GM13977 (cell line): ENCODE measurements around the gene KCNK17.

Source experiments
- DNase-seq: peaks from one replicate; pipeline ENCODE4 v3.0.0; 2012; ENCODE audit warnings: low spot score
- in situ Hi-C: fragments of 300-500 bp; cut with MboI; formaldehyde crosslinking; loops from one replicate; pipeline ENCODE4 v1.12.0; 2022; ENCODE audit warnings: low sequenced_read_pairs, low pct_unique_long_range_greater_than_20kb, mixed read lengths, inconsistent platforms; ENCODE audit not compliant: unreplicated experiment
- TF ChIP-seq, protein P1 (sequence below): IDR thresholded peaks from 2 replicates; pipeline ENCODE4 v1.5.1; 2012; ENCODE audit warnings: mild to moderate bottlenecking, control low read depth; ENCODE audit not compliant: insufficient read depth; ENCODE audit errors: extremely low read depth, missing control alignments

KCNK17 gene

DNA sequence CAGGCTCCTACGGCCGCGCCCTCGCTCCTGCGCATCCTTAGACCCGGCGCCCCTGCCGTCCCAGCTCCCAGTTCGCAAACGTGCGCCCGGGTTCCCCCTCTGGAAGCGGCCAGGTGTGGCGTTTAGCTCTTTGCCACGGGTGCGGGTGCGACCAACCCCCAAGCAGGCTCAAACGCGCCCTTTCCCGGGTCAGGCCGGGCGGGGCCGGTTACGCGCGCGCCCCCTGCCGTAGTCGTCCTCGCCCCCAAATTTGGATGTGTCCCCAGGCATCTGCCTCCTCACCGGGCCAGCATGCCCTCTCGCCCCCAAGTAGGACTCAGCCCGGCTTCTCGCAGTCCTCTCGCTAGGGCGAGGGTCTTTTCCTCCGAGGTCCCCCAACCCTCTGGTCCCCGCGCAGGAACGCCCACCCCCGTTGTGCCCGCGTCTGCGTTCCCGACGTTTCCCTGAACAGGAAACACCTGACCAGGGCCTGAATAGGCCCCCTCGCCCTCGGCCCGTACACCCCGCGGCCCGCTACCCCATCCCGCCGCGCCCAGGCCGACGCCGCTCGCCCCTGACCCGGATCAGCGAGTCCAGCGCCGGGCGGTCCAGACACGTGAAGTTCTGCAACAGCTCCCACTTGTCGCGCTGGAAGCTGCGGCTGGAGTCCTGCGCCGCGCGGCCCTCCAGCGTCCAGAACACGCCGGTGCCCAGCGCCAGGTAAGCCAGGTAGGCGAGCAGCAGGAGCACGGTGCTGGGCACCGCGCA lies 520 bp downstream of the KCNK17 start:
- TF ChIP-seq, protein P1, sequence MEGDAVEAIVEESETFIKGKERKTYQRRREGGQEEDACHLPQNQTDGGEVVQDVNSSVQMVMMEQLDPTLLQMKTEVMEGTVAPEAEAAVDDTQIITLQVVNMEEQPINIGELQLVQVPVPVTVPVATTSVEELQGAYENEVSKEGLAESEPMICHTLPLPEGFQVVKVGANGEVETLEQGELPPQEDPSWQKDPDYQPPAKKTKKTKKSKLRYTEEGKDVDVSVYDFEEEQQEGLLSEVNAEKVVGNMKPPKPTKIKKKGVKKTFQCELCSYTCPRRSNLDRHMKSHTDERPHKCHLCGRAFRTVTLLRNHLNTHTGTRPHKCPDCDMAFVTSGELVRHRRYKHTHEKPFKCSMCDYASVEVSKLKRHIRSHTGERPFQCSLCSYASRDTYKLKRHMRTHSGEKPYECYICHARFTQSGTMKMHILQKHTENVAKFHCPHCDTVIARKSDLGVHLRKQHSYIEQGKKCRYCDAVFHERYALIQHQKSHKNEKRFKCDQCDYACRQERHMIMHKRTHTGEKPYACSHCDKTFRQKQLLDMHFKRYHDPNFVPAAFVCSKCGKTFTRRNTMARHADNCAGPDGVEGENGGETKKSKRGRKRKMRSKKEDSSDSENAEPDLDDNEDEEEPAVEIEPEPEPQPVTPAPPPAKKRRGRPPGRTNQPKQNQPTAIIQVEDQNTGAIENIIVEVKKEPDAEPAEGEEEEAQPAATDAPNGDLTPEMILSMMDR = no peak
- no peak for DNase-seq
- in situ Hi-C loops = loop anchor here (25.0 kb wide), 2 partner anchors 326 to 451 kb away; no protein-coding TSS in a partner anchor

- no peak for DNase-seq
- in situ Hi-C loops = loop anchor here (25.0 kb wide), 2 partner anchors 326 to 451 kb away; no protein-coding TSS in a partner anchor
- TF ChIP-seq, protein P1 = no peak
Measured at GRCh38 chr6:39312912-39313525, 1.2 kb downstream of the KCNK17 start.

GRCh38 chr6:39310542-39310941 lies 3.7 kb downstream of the KCNK17 start:
- in situ Hi-C loops = loop anchor here (25.0 kb wide), 2 partner anchors 323 to 448 kb away; no protein-coding TSS in a partner anchor
- no peak for DNase-seq
- TF ChIP-seq, protein P1 = no peak

GRCh38 chr6:39309942-39310531 lies 4.2 kb downstream of the KCNK17 start:
- in situ Hi-C loops = loop anchor here (25.0 kb wide), 2 partner anchors 323 to 448 kb away; no protein-coding TSS in a partner anchor
- peak; percentile 83 for DNase-seq

DNA sequence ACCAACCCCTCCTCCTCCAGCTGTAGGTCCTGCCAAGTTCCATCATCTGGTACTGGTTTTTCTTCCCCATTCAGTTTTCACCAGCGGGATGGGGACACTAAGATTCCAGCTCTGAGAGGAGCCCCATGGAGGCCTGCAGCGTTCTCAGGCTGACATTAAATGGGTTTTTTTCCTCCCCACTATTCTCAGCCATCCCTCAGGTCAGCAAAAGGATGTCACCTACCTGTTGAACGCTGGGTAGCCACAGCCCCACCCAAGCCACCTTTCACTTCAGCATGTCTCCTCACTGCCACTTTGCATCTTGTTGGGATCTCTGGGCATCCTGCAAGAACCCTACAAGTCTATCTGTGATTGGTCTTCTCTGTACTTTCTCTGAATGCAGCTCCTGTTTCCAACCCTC lies 6.8 kb downstream of the KCNK17 start:
- DNase-seq = no peak
- in situ Hi-C loops = loop anchor here (25.0 kb wide), 2 partner anchors 320 to 445 kb away; no protein-coding TSS in a partner anchor
- TF ChIP-seq, protein P1 = no peak

More at GRCh38 chr6:39309942-39310531, 4.2 kb downstream of the KCNK17 start:
- TF ChIP-seq, protein P1 = peak; percentile 92

DNA sequence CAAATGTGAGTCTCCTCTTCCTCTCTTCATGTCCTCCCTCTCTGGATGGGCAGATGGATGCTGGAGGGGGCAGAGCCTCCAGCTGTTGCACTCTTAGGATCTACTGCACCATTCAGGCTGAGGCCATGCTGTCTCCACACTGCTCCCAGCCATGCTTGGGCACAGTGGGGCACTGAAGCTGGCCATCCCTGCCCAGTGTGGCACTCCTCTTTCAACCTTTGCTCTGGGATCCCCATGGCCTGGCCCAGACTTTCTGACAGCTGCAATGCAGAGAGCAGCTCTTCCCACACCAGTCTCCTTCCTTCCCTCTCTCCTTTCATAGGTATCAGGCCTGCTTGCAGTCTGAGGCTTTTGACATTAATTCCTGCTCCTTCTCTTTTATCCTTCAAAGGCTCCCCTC lies 9.3 kb downstream of the KCNK17 start:
- no peak for DNase-seq
- TF ChIP-seq, protein P1 = no peak
- in situ Hi-C loops = loop anchor here (5.0 to 25.0 kb wide), 3 partner anchors 138 to 443 kb away; no protein-coding TSS in a partner anchor
